H1 (cell line): ENCODE measurements around the gene STARD7. TPM values are rescaled to one million over a fixed set of nuclear protein-coding genes. Genes with fewer than 3 reads are reported as not detected.

ENCODE experiments used
- CTCF ChIA-PET: fragments of 300-600 bp; sonication (Branson Sonifier 250); formaldehyde crosslinking; loops from one replicate; lab custom pipeline; 2021; ENCODE audit not compliant: partially characterized antibody; lab: Charles Lee
- POLR2A ChIA-PET: fragments of 300-600 bp; sonication (Branson Sonifier 250); formaldehyde crosslinking; loops from one replicate; lab custom pipeline; 2021; ENCODE audit warnings: inconsistent platforms; ENCODE audit not compliant: partially characterized antibody; lab: Charles Lee
- DNase-seq, 2 experiments: peaks; one replicate each; pipeline versions ENCODE4 v3.0.0 to v3.0.0-alpha.2; 2010 to 2022; ENCODE audit warnings: low spot score in 2 of 2, low read depth in 1 of 2, mixed read lengths in 1 of 2
- FAIRE-seq: peaks from 2 replicates; lab custom pipeline; 2011; peaks lifted over from hg19 to GRCh38; lab: Jason Lieb, UNC
- H2AFZ ChIP-seq: 2 replicates; pipeline ENCODE4 v1.8.1; 2012; ENCODE audit warnings: low read length, inconsistent platforms
- H2AK5ac ChIP-seq: 2 replicates; pipeline ENCODE4 v1.6.1; 2013; ENCODE audit warnings: low read depth, low read length
- H2BK120ac ChIP-seq: replicated peaks from 2 replicates; pipeline ENCODE3; 2013; ENCODE audit warnings: low read depth, low read length, inconsistent platforms
- H2BK12ac ChIP-seq: 2 replicates; pipeline ENCODE4 v1.6.1; 2013; ENCODE audit warnings: low read depth, low read length
- H2BK15ac ChIP-seq: 2 replicates; pipeline ENCODE4 v1.6.1; 2013; ENCODE audit warnings: low read length
- H2BK20ac ChIP-seq: 2 replicates; pipeline ENCODE4 v1.6.1; 2013; ENCODE audit warnings: low read length
- H2BK5ac ChIP-seq: 2 replicates; pipeline ENCODE4 v1.6.1; 2013; ENCODE audit warnings: low read depth, low read length
- H3K14ac ChIP-seq: 2 replicates; pipeline ENCODE4 v1.6.1; 2013; ENCODE audit warnings: inconsistent platforms; ENCODE audit not compliant: insufficient read length
- H3K18ac ChIP-seq: 2 replicates; pipeline ENCODE4 v1.6.1; 2013; ENCODE audit warnings: low read length; ENCODE audit errors: extremely low read depth
- H3K23ac ChIP-seq: 2 replicates; pipeline ENCODE4 v1.6.1; 2013; ENCODE audit warnings: inconsistent platforms; ENCODE audit not compliant: insufficient read length
- H3K23me2 ChIP-seq: 2 replicates; pipeline ENCODE4 v1.6.1; 2013; ENCODE audit warnings: low read depth, low read length
- H3K27ac ChIP-seq: 2 replicates; pipeline ENCODE4 v1.6.1; 2011; ENCODE audit warnings: low read depth, low read length, inconsistent platforms
- H3K27me3 ChIP-seq, 4 experiments: replicated peaks in 1 of 4; 1 replicate in 1 of 4; 2 replicates in 3 of 4; pipeline versions ENCODE4 v1.6.1 to v1.8.1; 2011 to 2013; ENCODE audit warnings: low read length in 3 of 4, mild to moderate bottlenecking in 3 of 4, inconsistent platforms in 2 of 4, mixed read lengths in 2 of 4, moderate library complexity in 1 of 4; ENCODE audit not compliant: control insufficient read depth in 3 of 4, insufficient read depth in 3 of 4; ENCODE audit errors: extremely low read depth in 1 of 4
- H3K36me3 ChIP-seq, 4 experiments: 2 replicates each; pipeline versions ENCODE4 v1.6.1 to v1.8.1; 2011 to 2013; ENCODE audit warnings: mild to moderate bottlenecking in 4 of 4, low read length in 3 of 4, moderate library complexity in 2 of 4, control low read depth in 1 of 4, inconsistent platforms in 1 of 4; ENCODE audit not compliant: insufficient read depth in 4 of 4, control insufficient read depth in 2 of 4
- H3K4ac ChIP-seq: replicated peaks from 2 replicates; pipeline ENCODE3; 2013; ENCODE audit warnings: low read length, low read depth, mixed read lengths, inconsistent platforms; ENCODE audit not compliant: insufficient read length
- H3K4me1 ChIP-seq, 4 experiments: replicated peaks in 1 of 4; 1 replicate in 1 of 4; 2 replicates in 3 of 4; pipeline versions ENCODE4 v1.6.1 to v1.8.1; 2011 to 2013; ENCODE audit warnings: low read length in 3 of 4, inconsistent platforms in 2 of 4, mixed read lengths in 1 of 4; ENCODE audit not compliant: insufficient read depth in 4 of 4, control insufficient read depth in 3 of 4
- H3K4me2 ChIP-seq, 2 experiments: 2 replicates each; pipeline versions ENCODE4 v1.6.1 to v1.8.1; 2011 to 2013; ENCODE audit warnings: low read depth in 2 of 2, low read length in 2 of 2, control low read depth in 1 of 2, inconsistent platforms in 1 of 2, mild to moderate bottlenecking in 1 of 2; ENCODE audit not compliant: insufficient read depth in 1 of 2
- H3K4me3 ChIP-seq, 4 experiments: fragments of 200-600, 300-600 bp in 1 of 4; sonication (generic), shearing (Covaris generic), sonication (Bioruptor Twin) in 1 of 4; 2 replicates each; pipeline versions ENCODE4 v1.5.1 to v1.8.1; 2011 to 2016; ENCODE audit warnings: low read length in 4 of 4, low read depth in 3 of 4, control low read depth in 2 of 4, inconsistent platforms in 2 of 4, mild to moderate bottlenecking in 2 of 4, mixed read lengths in 1 of 4, moderate library complexity in 1 of 4; ENCODE audit not compliant: insufficient read depth in 2 of 4; ENCODE audit errors: extremely low read depth in 1 of 4
- H3K56ac ChIP-seq: replicated peaks from 2 replicates; pipeline ENCODE3; 2013; ENCODE audit warnings: low read depth, mild to moderate bottlenecking, mixed read lengths, low read length, inconsistent platforms; ENCODE audit not compliant: insufficient read length
- H3K79me1 ChIP-seq: 2 replicates; pipeline ENCODE4 v1.6.1; 2013; ENCODE audit warnings: low read depth, low read length, control low read depth
- H3K79me2 ChIP-seq, 2 experiments: 2 replicates each; pipeline versions ENCODE4 v1.6.1 to v1.8.1; 2012 to 2013; ENCODE audit warnings: low read length in 2 of 2, mild to moderate bottlenecking in 2 of 2, inconsistent platforms in 1 of 2; ENCODE audit not compliant: insufficient read depth in 2 of 2, control insufficient read depth in 1 of 2
- H3K9ac ChIP-seq, 4 experiments: replicated peaks in 1 of 4; 1 replicate in 1 of 4; 2 replicates in 3 of 4; pipeline versions ENCODE4 v1.6.1 to v1.8.1; 2011 to 2013; ENCODE audit warnings: low read depth in 3 of 4, low read length in 3 of 4, control low read depth in 2 of 4, mild to moderate bottlenecking in 2 of 4, moderate library complexity in 2 of 4, inconsistent platforms in 1 of 4; ENCODE audit errors: extremely low read depth in 1 of 4
- H3K9me3 ChIP-seq, 2 experiments: 2 replicates each; pipeline versions ENCODE4 v1.6.1 to v1.8.1; 2012 to 2013; ENCODE audit warnings: mild to moderate bottlenecking in 2 of 2, moderate library complexity in 2 of 2, control low read depth in 1 of 2, inconsistent platforms in 1 of 2, low read depth in 1 of 2, low read length in 1 of 2, mixed read lengths in 1 of 2; ENCODE audit not compliant: insufficient read depth in 2 of 2
- H4K20me1 ChIP-seq, 2 experiments: replicated peaks in 1 of 2; 2 replicates each; pipeline versions ENCODE3 to v1.8.1; 2011 to 2013; ENCODE audit warnings: inconsistent platforms in 2 of 2, low read length in 2 of 2, mild to moderate bottlenecking in 1 of 2; ENCODE audit not compliant: insufficient read depth in 2 of 2, control insufficient read depth in 1 of 2
- H4K5ac ChIP-seq: 2 replicates; pipeline ENCODE4 v1.6.1; 2013; ENCODE audit warnings: low read length, low read depth, mixed read lengths, inconsistent platforms; ENCODE audit not compliant: insufficient read length
- H4K8ac ChIP-seq: 2 replicates; pipeline ENCODE4 v1.8.0; 2013; ENCODE audit warnings: mild to moderate bottlenecking, moderate library complexity, low read length, inconsistent platforms; ENCODE audit not compliant: insufficient read depth; ENCODE audit errors: extremely low read depth
- H4K91ac ChIP-seq: replicated peaks from 2 replicates; pipeline ENCODE3; 2013; ENCODE audit warnings: low read length, mixed read lengths, inconsistent platforms; ENCODE audit not compliant: insufficient read length
- WGBS, 2 experiments: shearing (Covaris generic) in 1 of 2; methylation state at CpG; one replicate each; pipeline versions ENCODE4 v1.1.6 to v1.1.7; 2013 to 2015; ENCODE audit warnings: low lambda C conversion rate in 2 of 2, mixed read lengths in 2 of 2, inconsistent platforms in 1 of 2, low coverage in 1 of 2, missing lambda C conversion rate in 1 of 2; ENCODE audit not compliant: insufficient replicate concordance in 2 of 2, insufficient coverage in 1 of 2, insufficient read length in 1 of 2; ENCODE audit errors: extremely low coverage in 1 of 2, missing lambda C conversion rate in 1 of 2; 5-methylcytosine and 5-hydroxymethylcytosine counted together
- polyA plus RNA-seq, 7 experiments: library from polyadenylated mRNA; depleted of rRNA in 3 of 7; stranded (reverse) in 5 of 7; unstranded in 2 of 7; fragments of >200 nt in 5 of 7; fragments of 200-250 nt in 2 of 7; gene quantifications; 1 replicate in 5 of 7; 2 replicates in 1 of 7; 4 replicates in 1 of 7; pipeline versions ENCODE4 v1.2.1 to v1.2.3, GENCODE V29; 2011 to 2013; ENCODE audit warnings: missing spikeins in 2 of 7, mixed read lengths in 2 of 7
- total RNA-seq: library from RNA; stranded (reverse); fragmentation: NEBNext Ultra II Directional; extraction: Animal tissue kit (Norgen Biotek cat#: 25700); gene quantifications from 2 replicates; pipeline ENCODE4 v1.2.1, GENCODE V29; 2021

Gene STARD7
- total and polyA plus RNA-seq, 2 of the 8 experiments (the other 6 are each of a cell fraction or from before 2014, with no cell fraction given): 89.1 to 200 TPM

- ChIA-PET POLR2A (no interaction called here), CTCF (interaction anchor here (0.8 to 1.9 kb wide), 3 partner anchors 11 to 49 kb away, joined by 4 to 8 read pairs (median 5); no protein-coding TSS in a partner anchor)
- no peak for FAIRE-seq
- H3K79me2 ChIP-seq: peaks cover 7 to 13% of the 10 kb centered on the region in 2 experiments
- H3K18ac ChIP-seq: no peak overlapping the region
- H3K36me3 ChIP-seq: no peaks in the 10 kb centered on the region
- no peak overlapping the region for H3K4me2 ChIP-seq
- peaks cover 0 to 5% of the 10 kb centered on the region in 2 experiments for H4K20me1 ChIP-seq
- no peak overlapping the region for H4K8ac ChIP-seq
- H4K91ac ChIP-seq: no peak overlapping the region
- H3K14ac ChIP-seq: no peak overlapping the region
- H3K4ac ChIP-seq: no peak overlapping the region
- peaks cover 5% of the 10 kb centered on the region; the same call in 1 of the 2 replicates for H3K23me2 ChIP-seq
- 96% methylated on average over 4 of the region's 4 CpGs; no CpG with 5 or more reads in 1 of the 2 experiments for WGBS, 2 experiments
- H3K56ac ChIP-seq: no peak overlapping the region
- H3K4me3 ChIP-seq: no peak overlapping the region
- no peak overlapping the region for H3K9ac ChIP-seq
- no peak overlapping the region for H4K5ac ChIP-seq
- H2BK15ac ChIP-seq: no peak overlapping the region
- peaks cover 1 to 5% (median 3%) of the 10 kb centered on the region in 4 experiments; a peak in 5 of 7 replicates for H3K4me1 ChIP-seq
- no peak overlapping the region for H2AFZ ChIP-seq
- H2BK20ac ChIP-seq: no peak overlapping the region
- H3K9me3 ChIP-seq: no peaks in the 10 kb centered on the region
- no peak overlapping the region for H3K27ac ChIP-seq
- no peak for DNase-seq
- no peak overlapping the region for H3K23ac ChIP-seq
- H3K27me3 ChIP-seq: no peaks in the 10 kb centered on the region
- peaks cover under 1% of the 10 kb centered on the region; the same call in 1 of the 2 replicates for H3K79me1 ChIP-seq
- H2BK5ac ChIP-seq: no peak overlapping the region
- no peak overlapping the region for H2AK5ac ChIP-seq
- no peak overlapping the region for H2BK12ac ChIP-seq
- no peak overlapping the region for H2BK120ac ChIP-seq
Measured at GRCh38 chr2:96212339-96212738, 3.7 kb upstream of the STARD7 start.
